ENCODE results near the gene GMCL2. TPM values are rescaled to one million over a fixed set of nuclear protein-coding genes. Genes with fewer than 3 reads are reported as not detected.

Gene GMCL2
- total RNA-seq, 1 experiment from 2014 or later: not detected

GRCh38 chr5:178213003-178213461, 25.9 kb upstream of the GMCL2 start:
- CTCF ChIA-PET: no interaction called here

GRCh38 chr5:178212241-178213002, 25.3 kb upstream of the GMCL2 start:
- intact Hi-C loops (cut with micrococcal nuclease): no loop called here
- ChIA-PET CTCF (no interaction called here), POLR2A (ENCODE audit: unreplicated experiment) (no interaction called here)
- no peak overlapping the region for H3K4me2 ChIP-seq (ENCODE audit: low read length)
- H3K79me2 ChIP-seq (ENCODE audit: low read length): peaks cover 25% of the 10 kb centered on the region
- no peak overlapping the region for H2AFZ ChIP-seq (ENCODE audit: low read length)
- peaks cover 57% of the 10 kb centered on the region for H4K20me1 ChIP-seq (ENCODE audit: low read length)
- no TSS peak for BruUV-seq (replicated peaks)
- H3K4me3 ChIP-seq (ENCODE audit: low read length): no peak overlapping the region
- no peaks in the 10 kb centered on the region for H3K9me3 ChIP-seq (ENCODE audit: low read length)
- H3K27me3 ChIP-seq (ENCODE audit: low read length): no peaks in the 10 kb centered on the region
- no peaks in the 10 kb centered on the region for H3K9me2 ChIP-seq (replicated peaks; ENCODE audit: low read length)
- H3K36me3 ChIP-seq (ENCODE audit: low read depth, low read length): peaks cover 85% of the 10 kb centered on the region
- H3F3A ChIP-seq (ENCODE audit: low read length, unreplicated experiment): peaks cover 7% of the 10 kb centered on the region
- no peak for TF ChIP-seq EZH2 (IDR thresholded peaks at IDR 0.05; ENCODE audit: low read length, unreplicated experiment)
- TF ChIP-seq EZH2phosphoT487 (IDR thresholded peaks at IDR 0.05; ENCODE audit: borderline replicate concordance, low read length): no peak
- TF ChIP-seq CTCF (conservative IDR thresholded peaks at IDR 0.05; ENCODE audit: low read depth, low read length): no peak
- peaks cover 8% of the 10 kb centered on the region for H3K4me1 ChIP-seq (ENCODE audit: insufficient read depth, low read length)
- H3K9ac ChIP-seq (ENCODE audit: low read length): no peak overlapping the region
- H3K27ac ChIP-seq (ENCODE audit: low read length): no peak overlapping the region
- peak; percentile 3; the same call in 1 of the 2 replicates for ATAC-seq
- DNase-seq: no peak

More at GRCh38 chr5:178213003-178213461, 25.9 kb upstream of the GMCL2 start:
- Histone ChIP-seq H3K36me3 (ENCODE audit: low read depth, low read length) (peaks cover 79% of the 10 kb centered on the region), H3K79me2 (ENCODE audit: low read length) (peaks cover 19% of the 10 kb centered on the region), H3K27ac (ENCODE audit: low read length) (no peak overlapping the region), H3K9me2 (replicated peaks; ENCODE audit: low read length) (no peaks in the 10 kb centered on the region), H3K4me3 (ENCODE audit: low read length) (no peak overlapping the region), H2AFZ (ENCODE audit: low read length) (no peak overlapping the region), H3K4me2 (ENCODE audit: low read length) (no peak overlapping the region), H3K4me1 (ENCODE audit: insufficient read depth, low read length) (peaks cover 2% of the 10 kb centered on the region), H4K20me1 (ENCODE audit: low read length) (peaks cover 51% of the 10 kb centered on the region), H3F3A (ENCODE audit: low read length, unreplicated experiment) (peaks cover 7% of the 10 kb centered on the region), H3K27me3 (ENCODE audit: low read length) (no peaks in the 10 kb centered on the region), H3K9ac (ENCODE audit: low read length) (no peak overlapping the region), H3K9me3 (ENCODE audit: low read length) (no peaks in the 10 kb centered on the region)
- BruUV-seq (replicated peaks): no TSS peak
- intact Hi-C loops (cut with micrococcal nuclease): no loop called here
- POLR2A ChIA-PET (ENCODE audit: unreplicated experiment): no interaction called here
- TF ChIP-seq CTCF (conservative IDR thresholded peaks at IDR 0.05; ENCODE audit: low read depth, low read length) (no peak), EZH2phosphoT487 (IDR thresholded peaks at IDR 0.05; ENCODE audit: borderline replicate concordance, low read length) (no peak)
- DNase-seq (no peak), ATAC-seq (peak; percentile 3; the same call in 1 of the 2 replicates)
